H1 (cell line): ENCODE results near the gene OBSL1. TPM values are rescaled to one million over a fixed set of nuclear protein-coding genes. Genes with fewer than 3 reads are reported as not detected.

ENCODE experiments used
- BCL11A ChIP-seq, 2 experiments: IDR thresholded peaks; one replicate each; pipeline ENCODE4 v1.6.1; 2011; ENCODE audit warnings: low read depth in 2 of 2, low read length in 2 of 2, mild to moderate bottlenecking in 2 of 2
- CEBPB ChIP-seq: IDR thresholded peaks from 2 replicates; pipeline ENCODE4 v1.6.1; 2012; ENCODE audit warnings: low read depth, low read length
- CHD2 ChIP-seq: IDR thresholded peaks from 2 replicates; pipeline ENCODE4 v1.6.1; 2012; ENCODE audit warnings: low read length, improper control_type of control experiment
- CREB1 ChIP-seq: IDR thresholded peaks from 2 replicates; pipeline ENCODE4 v1.6.1; 2012; ENCODE audit warnings: inconsistent platforms
- CTBP2 ChIP-seq: IDR thresholded peaks from 2 replicates; pipeline ENCODE4 v1.7.0; 2011; ENCODE audit warnings: borderline replicate concordance, mild to moderate bottlenecking, moderate library complexity, mixed read lengths, low read length; ENCODE audit not compliant: insufficient read depth, insufficient read length
- ZNF274 ChIP-seq: IDR thresholded peaks from 2 replicates; pipeline ENCODE4 v1.7.0; 2012; ENCODE audit warnings: low read length, borderline replicate concordance; ENCODE audit errors: extremely low read depth
- polyA plus RNA-seq, 7 experiments: library from polyadenylated mRNA; depleted of rRNA in 3 of 7; stranded (reverse) in 5 of 7; unstranded in 2 of 7; fragments of >200 nt in 5 of 7; fragments of 200-250 nt in 2 of 7; gene quantifications; 1 replicate in 5 of 7; 2 replicates in 1 of 7; 4 replicates in 1 of 7; pipeline versions ENCODE4 v1.2.1 to v1.2.3, GENCODE V29; 2011 to 2013; ENCODE audit warnings: missing spikeins in 2 of 7, mixed read lengths in 2 of 7
- total RNA-seq: library from RNA; stranded (reverse); fragmentation: NEBNext Ultra II Directional; extraction: Animal tissue kit (Norgen Biotek cat#: 25700); gene quantifications from 2 replicates; pipeline ENCODE4 v1.2.1, GENCODE V29; 2021

Gene OBSL1
- total and polyA plus RNA-seq, 2 of the 8 experiments (the other 6 are each of a cell fraction or from before 2014, with no cell fraction given): 116 to 127 TPM

DNA sequence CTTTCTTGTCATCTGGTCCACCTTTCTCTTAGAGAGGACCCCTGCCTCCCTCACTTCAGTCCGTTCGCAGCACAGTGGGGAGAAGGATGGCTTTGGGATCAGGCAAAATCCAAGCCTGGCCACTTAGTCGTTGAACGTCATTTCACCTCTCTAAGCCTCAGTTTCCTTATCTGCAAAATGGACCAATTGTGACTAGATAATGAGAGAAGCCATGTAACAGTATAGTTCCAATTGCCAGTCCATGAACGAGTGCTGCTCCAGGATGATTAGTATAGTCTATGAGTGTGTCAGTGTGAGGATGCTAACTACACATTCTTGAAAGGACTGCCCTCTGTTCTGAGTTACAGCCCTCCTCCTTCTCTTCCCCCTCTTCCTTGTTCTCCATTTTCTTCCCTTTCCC, 1.8 kb upstream of the OBSL1 start (continued):
- TF ChIP-seq CEBPB (no peak), ZNF274 (no peak), CHD2 (no peak), CREB1 (no peak), BCL11A (IDR thresholded peaks at IDR 0.05; ENCODE audit: low read depth in 2 of 2, low read length in 2 of 2) (no peak), CTBP2 (no peak)
